Measurements from ENCODE around the gene SLIT3.
A peak's percentile ranks its signal among the peaks of the same experiment; 100 is the strongest.

The SLIT3 gene

GRCh38 chr5:168881427-168882149 lies 419.4 kb downstream of the SLIT3 start:
- peaks cover 3% of the 10 kb centered on the region for H3K27me3 Mint-ChIP-seq (ENCODE audit: low read depth, poor library complexity)
- H3K4me1 Mint-ChIP-seq, result peaks cover 18% of the 10 kb centered on the region
- H3K9me3 Mint-ChIP-seq, result no peaks in the 10 kb centered on the region
- H3K36me3 Mint-ChIP-seq (ENCODE audit: low read depth), result no peaks in the 10 kb centered on the region
- no peak for TF ChIP-seq CTCF (IDR thresholded peaks at IDR 0.05)
- DNase-seq, result peak; percentile 31
- H3K27ac Mint-ChIP-seq, result peak overlapping the region; percentile 62
- H3K4me3 Mint-ChIP-seq, result peak overlapping the region; percentile 44

GRCh38 chr5:168879929-168880328 lies 421.0 kb downstream of the SLIT3 start:
- peak overlapping the region; percentile 7 for H3K4me3 Mint-ChIP-seq
- H3K27me3 Mint-ChIP-seq (ENCODE audit: low read depth, poor library complexity), result peaks cover 3% of the 10 kb centered on the region
- H3K36me3 Mint-ChIP-seq (ENCODE audit: low read depth), result no peaks in the 10 kb centered on the region

GRCh38 chr5:168879331-168879730 lies 421.6 kb downstream of the SLIT3 start:
- Mint-ChIP-seq H3K9me3 (no peaks in the 10 kb centered on the region), H3K4me3 (peak overlapping the region; percentile 12), H3K36me3 (ENCODE audit: low read depth) (no peaks in the 10 kb centered on the region), H3K4me1 (peaks cover 40% of the 10 kb centered on the region), H3K27me3 (ENCODE audit: low read depth, poor library complexity) (peaks cover 3% of the 10 kb centered on the region), H3K27ac (no peak overlapping the region)
- no peak for TF ChIP-seq CTCF (IDR thresholded peaks at IDR 0.05)
- DNase-seq, result no peak

More at GRCh38 chr5:168879929-168880328, 421.0 kb downstream of the SLIT3 start:
- Mint-ChIP-seq H3K27ac (no peak overlapping the region), H3K4me1 (peaks cover 35% of the 10 kb centered on the region), H3K9me3 (no peaks in the 10 kb centered on the region)
- no peak for DNase-seq
- TF ChIP-seq CTCF (IDR thresholded peaks at IDR 0.05), result no peak

- H3K27me3 Mint-ChIP-seq (ENCODE audit: low read depth, poor library complexity), result peaks cover 2% of the 10 kb centered on the region
- H3K4me3 Mint-ChIP-seq, result no peak overlapping the region
- TF ChIP-seq CTCF (IDR thresholded peaks at IDR 0.05), result no peak
- H3K27ac Mint-ChIP-seq, result peak overlapping the region; percentile 90
- DNase-seq, result no peak
- no peaks in the 10 kb centered on the region for H3K36me3 Mint-ChIP-seq (ENCODE audit: low read depth)
- H3K9me3 Mint-ChIP-seq, result no peaks in the 10 kb centered on the region
- peaks cover 49% of the 10 kb centered on the region for H3K4me1 Mint-ChIP-seq
Measured at GRCh38 chr5:168878135-168878745, 422.7 kb downstream of the SLIT3 start.

GRCh38 chr5:168877132-168877892 lies 423.6 kb downstream of the SLIT3 start:
- H3K4me1 Mint-ChIP-seq, result peaks cover 49% of the 10 kb centered on the region
- no peaks in the 10 kb centered on the region for H3K9me3 Mint-ChIP-seq
- no peak overlapping the region for H3K4me3 Mint-ChIP-seq
- TF ChIP-seq CTCF (IDR thresholded peaks at IDR 0.05), result no peak
- DNase-seq, result peak; percentile 51
- no peaks in the 10 kb centered on the region for H3K36me3 Mint-ChIP-seq (ENCODE audit: low read depth)
- peak overlapping the region; percentile 80 for H3K27ac Mint-ChIP-seq
- no peaks in the 10 kb centered on the region for H3K27me3 Mint-ChIP-seq (ENCODE audit: low read depth, poor library complexity)

All from nephron progenitor cell (in vitro differentiated cells).